H9 (cell line): ENCODE measurements around the gene PADI4. TPM values are rescaled to one million over a fixed set of nuclear protein-coding genes. Genes with fewer than 3 reads are reported as not detected.

ENCODE experiments used
- DNase-seq: peaks from one replicate; pipeline ENCODE4 v3.0.0-alpha.2; 2017
- H2AFZ ChIP-seq: one replicate; pipeline ENCODE4 v1.6.1; 2013; ENCODE audit warnings: mild to moderate bottlenecking, low read length, control low read depth, moderate library complexity
- H2AK5ac ChIP-seq: 2 replicates; pipeline ENCODE4 v1.6.1; 2013; ENCODE audit warnings: low read length, control low read depth, mixed read lengths; ENCODE audit not compliant: insufficient read length
- H2BK120ac ChIP-seq: one replicate; pipeline ENCODE4 v1.6.1; 2013; ENCODE audit warnings: low read depth, mild to moderate bottlenecking, low read length, control low read depth, inconsistent platforms; ENCODE audit not compliant: poor library complexity, severe bottlenecking
- H2BK12ac ChIP-seq: 2 replicates; pipeline ENCODE4 v1.6.1; 2013; ENCODE audit warnings: low read length, control low read depth, mixed read lengths, low read depth; ENCODE audit not compliant: insufficient read length
- H2BK15ac ChIP-seq: 2 replicates; pipeline ENCODE4 v1.6.1; 2013; ENCODE audit warnings: low read depth, low read length, control low read depth
- H2BK20ac ChIP-seq: one replicate; pipeline ENCODE4 v1.6.1; 2013; ENCODE audit warnings: low read depth, mild to moderate bottlenecking, low read length, control low read depth, inconsistent platforms; ENCODE audit not compliant: poor library complexity, severe bottlenecking
- H2BK5ac ChIP-seq: 2 replicates; pipeline ENCODE4 v1.6.1; 2013; ENCODE audit warnings: low read length, control low read depth, mixed read lengths; ENCODE audit not compliant: insufficient read length
- H3K14ac ChIP-seq: 2 replicates; pipeline ENCODE4 v1.6.1; 2013; ENCODE audit warnings: low read length, control low read depth; ENCODE audit not compliant: insufficient read depth
- H3K18ac ChIP-seq: 2 replicates; pipeline ENCODE4 v1.6.1; 2013; ENCODE audit warnings: low read depth, mild to moderate bottlenecking, mixed read lengths, low read length, control low read depth; ENCODE audit not compliant: insufficient read length
- H3K23ac ChIP-seq: 2 replicates; pipeline ENCODE4 v1.6.1; 2013; ENCODE audit warnings: low read length, control low read depth, mixed read lengths, low read depth; ENCODE audit not compliant: insufficient read length
- H3K23me2 ChIP-seq: 2 replicates; pipeline ENCODE4 v1.6.1; 2013; ENCODE audit warnings: low read depth, mild to moderate bottlenecking, mixed read lengths, low read length, control low read depth; ENCODE audit not compliant: insufficient read length, poor library complexity, severe bottlenecking
- H3K27ac ChIP-seq: 2 replicates; pipeline ENCODE4 v1.5.1; 2013; ENCODE audit warnings: low read length, control low read depth, mixed read lengths, low read depth; ENCODE audit not compliant: insufficient read length
- H3K27me3 ChIP-seq: 2 replicates; pipeline ENCODE4 v1.6.1; 2013; ENCODE audit warnings: low read length, control low read depth, inconsistent platforms; ENCODE audit not compliant: insufficient read depth
- H3K4ac ChIP-seq: 2 replicates; pipeline ENCODE4 v1.6.1; 2013; ENCODE audit warnings: low read depth, mild to moderate bottlenecking, control low read depth, inconsistent platforms, low read length, moderate library complexity
- H3K4me1 ChIP-seq: 2 replicates; pipeline ENCODE4 v1.6.1; 2013; ENCODE audit warnings: low read length, control low read depth, inconsistent platforms; ENCODE audit not compliant: insufficient read depth
- H3K4me2 ChIP-seq: 2 replicates; pipeline ENCODE4 v1.6.1; 2013; ENCODE audit warnings: low read length, control low read depth, mixed read lengths; ENCODE audit not compliant: insufficient read length, insufficient read depth
- H3K56ac ChIP-seq: 2 replicates; pipeline ENCODE4 v1.6.1; 2013; ENCODE audit warnings: low read depth, mild to moderate bottlenecking, mixed read lengths, low read length, control low read depth; ENCODE audit not compliant: insufficient read length
- H3K79me1 ChIP-seq: 2 replicates; pipeline ENCODE4 v1.6.1; 2013; ENCODE audit warnings: low read depth, mild to moderate bottlenecking, moderate library complexity, low read length, control low read depth, inconsistent platforms; ENCODE audit not compliant: insufficient read depth, poor library complexity, severe bottlenecking
- H3K79me2 ChIP-seq: 2 replicates; pipeline ENCODE4 v1.6.1; 2013; ENCODE audit warnings: low read length, control low read depth, inconsistent platforms; ENCODE audit not compliant: insufficient read depth
- H3K9ac ChIP-seq: 2 replicates; pipeline ENCODE4 v1.6.1; 2013; ENCODE audit warnings: low read length, control low read depth, mixed read lengths; ENCODE audit not compliant: insufficient read length; ENCODE audit errors: extremely low read depth
- H3K9me3 ChIP-seq: one replicate; pipeline ENCODE4 v1.6.1; 2013; ENCODE audit warnings: low read depth, low read length, inconsistent platforms; ENCODE audit not compliant: control insufficient read depth
- H3T11ph ChIP-seq: one replicate; pipeline ENCODE4 v1.6.1; 2013; ENCODE audit warnings: mild to moderate bottlenecking, low read length, control low read depth, inconsistent platforms
- H4K20me1 ChIP-seq: one replicate; pipeline ENCODE4 v1.6.1; 2013; ENCODE audit not compliant: control insufficient read depth, insufficient read length, insufficient read depth
- H4K5ac ChIP-seq: 2 replicates; pipeline ENCODE4 v1.6.1; 2013; ENCODE audit warnings: low read depth, mild to moderate bottlenecking, mixed read lengths, low read length, control low read depth; ENCODE audit not compliant: insufficient read length
- H4K8ac ChIP-seq: replicated peaks from 2 replicates; pipeline ENCODE4 v1.6.1; 2013; ENCODE audit warnings: low read length, control low read depth, mixed read lengths, low read depth; ENCODE audit not compliant: insufficient read length
- H4K91ac ChIP-seq: 2 replicates; pipeline ENCODE4 v1.6.1; 2013; ENCODE audit warnings: low read depth, mild to moderate bottlenecking, moderate library complexity, mixed read lengths, low read length, control low read depth; ENCODE audit not compliant: insufficient read length
- H3K27ac Mint-ChIP-seq, 3 experiments: 2 replicates in 2 of 3; 3 replicates in 1 of 3; pipeline ENCODE4 v1.8.0; 2020 to 2021; ENCODE audit warnings: mixed read lengths in 3 of 3, mild to moderate bottlenecking in 1 of 3, moderate library complexity in 1 of 3
- H3K27me3 Mint-ChIP-seq: 2 replicates; pipeline ENCODE4 v1.8.0; 2021; ENCODE audit warnings: low read depth, mild to moderate bottlenecking, moderate library complexity, mixed read lengths
- H3K36me3 Mint-ChIP-seq, 3 experiments: 2 replicates in 2 of 3; 3 replicates in 1 of 3; pipeline ENCODE4 v1.8.0; 2020 to 2021; ENCODE audit warnings: low read depth in 3 of 3, mixed read lengths in 3 of 3; ENCODE audit not compliant: insufficient read depth in 1 of 3
- H3K4me1 Mint-ChIP-seq, 2 experiments: 2 replicates each; pipeline ENCODE4 v1.8.0; 2020; ENCODE audit warnings: mixed read lengths in 2 of 2
- H3K4me3 Mint-ChIP-seq, 2 experiments: 2 replicates in 1 of 2; 3 replicates in 1 of 2; pipeline ENCODE4 v1.8.0; 2020 to 2021; ENCODE audit warnings: mild to moderate bottlenecking in 2 of 2, mixed read lengths in 2 of 2, moderate library complexity in 1 of 2
- H3K9me3 Mint-ChIP-seq, 2 experiments: 2 replicates in 1 of 2; 3 replicates in 1 of 2; pipeline ENCODE4 v1.8.0; 2020; ENCODE audit warnings: mild to moderate bottlenecking in 2 of 2, mixed read lengths in 2 of 2, moderate library complexity in 1 of 2
- CTCF ChIP-seq: fragments of 200-600 bp; sonication (generic); conservative IDR thresholded peaks from 3 replicates; pipeline ENCODE4 v1.8.0; 2021; ENCODE audit warnings: antibody characterized with exemption, mild to moderate bottlenecking
- WGBS: extraction: QIAGEN DNeasy Blood & Tissue Kit; methylation state at CpG from one replicate; pipeline ENCODE4 v1.1.7; 2013; ENCODE audit warnings: missing lambda C conversion rate, low lambda C conversion rate, mixed read lengths; ENCODE audit not compliant: insufficient read length; ENCODE audit errors: extremely low coverage; 5-methylcytosine and 5-hydroxymethylcytosine counted together
- total RNA-seq: library from RNA; stranded (reverse); gene quantifications from 2 replicates; pipeline ENCODE4 v1.2.1, GENCODE V29; 2021

Gene PADI4
- total RNA-seq, 1 experiment from 2014 or later: 0.13 TPM

- Histone ChIP-seq H3K14ac (no peak overlapping the region), H3K79me1 (no peaks in the 10 kb centered on the region), H3K27ac (no peak overlapping the region), H3K23ac (no peak overlapping the region), H4K8ac (no peak overlapping the region), H3K23me2 (no peaks in the 10 kb centered on the region), H2BK20ac (no peak overlapping the region), H4K5ac (no peak overlapping the region), H3K79me2 (no peaks in the 10 kb centered on the region), H3K4me1 (no peaks in the 10 kb centered on the region), H2BK5ac (no peak overlapping the region), H3K4ac (no peak overlapping the region), H3K9me3 (no peaks in the 10 kb centered on the region), H3K18ac (no peak overlapping the region), H3K4me2 (no peak overlapping the region), H2BK12ac (no peak overlapping the region), H2AK5ac (no peak overlapping the region), H3K56ac (no peak overlapping the region), H2BK15ac (no peak overlapping the region), H4K91ac (no peak overlapping the region), H4K20me1 (no peaks in the 10 kb centered on the region), H2BK120ac (no peak overlapping the region), H3K27me3 (no peaks in the 10 kb centered on the region), H3K9ac (no peak overlapping the region), H2AFZ (no peak overlapping the region), H3T11ph (no peak overlapping the region)
- Mint-ChIP-seq H3K27me3 (no peaks in the 10 kb centered on the region), H3K27ac (no peak overlapping the region), H3K4me3 (no peak overlapping the region), H3K4me1 (peaks cover 5 to 8% of the 10 kb centered on the region in 2 experiments; a peak in 2 of 4 replicates), H3K36me3 (no peaks in the 10 kb centered on the region), H3K9me3 (no peaks in the 10 kb centered on the region)
- WGBS: no CpG with 5 or more reads among the region's 3 CpGs
- TF ChIP-seq CTCF: no peak
- DNase-seq: no peak
Measured at GRCh38 chr1:17290553-17290952, 17.4 kb upstream of the PADI4 start.
